T47D (cell line): ENCODE data around the gene RGS1.

Source experiments
- DNase-seq, 2 experiments: peaks; one replicate each; pipeline versions ENCODE4 v3.0.0 to v3.0.0-alpha.2; 2011 to 2012; ENCODE audit warnings: low read depth in 1 of 2, low spot score in 1 of 2
- JUND ChIP-seq: IDR thresholded peaks from 2 replicates; pipeline ENCODE4 v1.6.1; 2012; ENCODE audit warnings: low read depth
- in situ Hi-C: cut with HindIII; loops from 2 replicates; pipeline ENCODE4 v1.10.0; 2016; ENCODE audit warnings: low sequenced_read_pairs, low pct_unique_long_range_greater_than_20kb

The RGS1 gene

DNA sequence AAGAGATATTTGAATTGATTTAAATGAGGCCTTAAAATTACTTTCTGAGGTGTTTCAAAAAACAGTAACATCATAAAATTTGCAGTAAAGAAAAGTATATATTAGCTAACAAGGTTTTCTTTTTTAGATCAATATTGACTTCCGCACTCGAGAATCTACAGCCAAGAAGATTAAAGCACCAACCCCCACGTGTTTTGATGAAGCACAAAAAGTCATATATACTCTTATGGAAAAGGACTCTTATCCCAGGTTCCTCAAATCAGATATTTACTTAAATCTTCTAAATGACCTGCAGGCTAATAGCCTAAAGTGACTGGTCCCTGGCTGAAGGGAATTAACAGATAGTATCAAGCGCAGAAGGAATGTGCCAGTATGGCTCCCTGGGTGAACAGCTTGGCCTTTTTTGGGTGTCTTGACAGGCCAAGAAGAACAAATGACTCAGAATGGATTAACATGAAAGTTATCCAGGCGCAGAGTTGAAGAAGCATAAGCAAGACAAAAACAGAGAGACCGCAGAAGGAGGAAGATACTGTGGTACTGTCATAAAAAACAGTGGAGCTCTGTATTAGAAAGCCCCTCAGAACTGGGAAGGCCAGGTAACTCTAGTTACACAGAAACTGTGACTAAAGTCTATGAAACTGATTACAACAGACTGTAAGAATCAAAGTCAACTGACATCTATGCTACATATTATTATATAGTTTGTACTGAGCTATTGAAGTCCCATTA, 3.6 kb downstream of the RGS1 start:
- TF ChIP-seq JUND: no peak
- DNase-seq: peak in 1 of 2 experiments; percentile 18
- in situ Hi-C loops: no loop called here

DNA sequence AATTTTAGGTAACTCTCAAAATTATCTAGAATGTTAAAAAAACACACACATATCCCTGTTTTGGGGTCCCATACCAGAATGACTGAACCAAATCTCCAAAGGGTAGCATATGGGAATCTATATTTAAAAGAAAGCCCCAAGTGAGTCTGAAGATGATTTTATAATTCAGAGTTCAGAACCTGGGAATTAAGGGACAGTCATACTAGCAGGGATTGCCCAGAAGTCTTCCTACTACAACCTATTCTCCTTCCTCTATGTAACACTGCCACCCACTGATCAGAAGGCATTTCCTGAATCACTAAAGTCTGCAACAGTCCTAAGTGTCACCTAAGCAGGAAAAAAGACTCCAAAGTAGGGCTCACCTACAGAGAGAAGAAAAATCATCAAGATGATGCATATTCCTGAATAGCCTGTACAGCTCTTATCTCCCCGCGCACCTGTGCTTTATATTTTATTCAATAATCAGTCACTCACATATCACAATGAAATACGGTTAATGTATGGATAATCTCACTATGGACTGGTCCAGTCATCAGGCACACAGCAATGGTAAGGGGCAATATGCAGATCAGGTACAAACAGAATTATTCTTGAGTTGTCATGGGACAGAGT, 4.9 kb downstream of the RGS1 start:
- peak; percentile 16 to 76 for DNase-seq
- in situ Hi-C loops: no loop called here
- TF ChIP-seq JUND: no peak

DNA sequence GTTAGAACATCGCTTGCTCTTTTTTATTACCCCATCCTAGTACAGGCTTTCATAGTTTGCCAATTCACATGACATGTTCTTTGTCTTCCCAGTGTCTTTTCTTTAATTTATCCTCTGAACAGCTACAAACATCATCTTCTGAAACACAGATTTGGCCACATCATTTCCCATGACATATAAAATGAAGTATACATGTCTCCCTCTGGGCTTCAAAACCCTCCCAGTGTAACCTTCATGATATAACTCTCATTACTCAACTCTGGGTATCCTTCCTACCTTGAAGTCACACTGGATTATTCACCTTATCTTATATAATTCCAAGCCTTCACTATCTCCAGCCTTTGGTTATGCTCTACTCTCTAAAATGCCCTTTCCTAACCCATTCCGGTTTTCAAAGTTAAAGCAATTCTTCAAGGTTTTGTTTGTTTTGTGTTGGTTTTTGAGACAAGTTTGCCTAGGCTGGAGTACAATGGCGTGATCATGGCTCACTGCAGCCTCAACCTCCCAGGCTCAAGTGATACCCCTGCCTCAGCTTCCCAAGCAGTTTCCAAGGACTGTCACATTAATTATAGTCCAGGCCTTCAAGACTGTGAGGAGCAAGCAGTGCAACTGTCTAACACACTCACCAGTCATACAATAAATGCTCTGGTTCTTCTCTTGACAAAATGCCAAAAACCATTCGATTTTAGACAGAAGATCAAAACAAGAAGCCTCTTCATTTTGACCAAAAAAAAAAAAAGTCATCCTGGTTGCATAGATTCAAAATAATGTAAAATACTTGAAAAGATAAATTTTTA, 5.8 kb downstream of the RGS1 start:
- no peak for TF ChIP-seq JUND
- in situ Hi-C loops: no loop called here
- DNase-seq: no peak

DNA sequence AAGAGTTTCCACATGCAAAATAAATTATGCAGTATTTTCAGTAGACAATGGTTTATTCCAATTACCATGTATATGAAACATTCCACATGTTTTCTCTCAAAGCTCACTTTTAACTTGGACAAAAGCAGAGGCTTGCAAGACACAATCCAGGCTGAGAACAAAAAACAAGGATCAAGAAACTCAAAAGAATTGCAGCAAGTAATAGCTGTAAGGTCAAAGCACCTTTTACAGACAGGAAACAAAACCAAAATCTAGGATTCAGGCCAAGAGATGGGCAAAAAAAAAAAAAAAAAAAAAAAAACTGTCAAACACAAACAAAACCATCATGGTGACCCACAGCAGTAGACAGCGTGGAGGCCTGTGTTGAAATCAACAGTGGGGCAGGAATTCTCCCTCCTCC, 9.3 kb downstream of the RGS1 start:
- DNase-seq: no peak
- TF ChIP-seq JUND: no peak
- in situ Hi-C loops: no loop called here

DNA sequence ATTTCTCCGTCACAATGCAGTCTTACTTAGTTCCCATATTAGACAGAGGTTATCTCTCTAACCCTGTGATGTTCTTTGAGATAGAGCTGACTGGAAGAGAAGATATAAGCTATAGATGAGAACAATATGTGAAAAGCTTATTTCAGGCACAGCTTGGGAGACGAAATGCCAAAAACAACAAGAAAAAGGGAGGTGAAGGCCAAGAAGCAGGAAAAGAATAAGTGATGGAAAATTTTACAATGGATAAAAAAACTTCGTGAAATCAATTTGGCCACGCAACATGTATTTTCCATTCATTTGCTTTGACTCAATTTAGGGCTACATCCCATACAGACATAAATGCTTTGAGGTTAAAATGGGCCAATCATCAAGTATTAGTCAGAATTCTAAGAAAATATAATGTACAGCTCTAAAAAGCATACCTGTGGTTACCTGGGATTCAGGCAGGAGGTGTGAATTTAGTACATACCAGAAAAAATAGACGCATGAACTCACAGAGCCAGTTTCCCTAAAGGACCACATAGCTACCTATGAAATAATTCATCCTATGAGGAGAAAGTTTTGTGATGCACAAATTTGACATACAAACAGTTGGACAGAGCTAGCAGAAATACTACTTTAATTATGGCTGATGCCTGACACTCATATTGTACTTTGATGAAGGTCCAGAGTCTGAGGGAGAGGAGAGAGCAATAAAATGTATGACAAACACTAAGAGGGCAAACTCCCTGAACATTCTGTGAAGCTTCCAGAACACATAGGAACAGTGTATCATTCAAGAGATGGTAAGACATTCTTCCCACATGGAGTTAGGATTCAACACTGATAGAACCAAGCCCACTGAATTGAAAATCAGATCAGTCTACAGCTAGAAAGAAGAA, 12.1 kb downstream of the RGS1 start:
- DNase-seq: no peak
- in situ Hi-C loops: no loop called here
- no peak for TF ChIP-seq JUND

DNA sequence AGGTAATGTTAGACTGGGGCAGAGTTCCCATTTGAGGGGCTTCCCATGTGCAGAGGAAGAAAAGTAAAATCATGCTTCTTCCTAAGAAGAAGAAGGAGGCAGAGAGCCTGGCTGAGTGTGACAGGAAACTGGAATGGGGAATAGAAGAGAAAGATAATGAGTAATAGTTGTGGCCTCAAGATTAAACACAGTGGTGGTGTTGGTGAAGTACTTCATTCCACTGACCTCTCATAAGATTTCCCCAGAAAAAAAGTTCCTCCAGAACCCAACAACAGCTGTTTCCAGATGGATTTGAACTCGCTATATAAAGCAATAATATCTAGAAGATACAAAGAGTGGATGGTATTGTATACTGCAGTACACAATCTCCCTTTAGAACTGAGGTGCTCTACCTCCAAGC, 13.0 kb downstream of the RGS1 start:
- in situ Hi-C loops: no loop called here
- DNase-seq: no peak
- no peak for TF ChIP-seq JUND

DNA sequence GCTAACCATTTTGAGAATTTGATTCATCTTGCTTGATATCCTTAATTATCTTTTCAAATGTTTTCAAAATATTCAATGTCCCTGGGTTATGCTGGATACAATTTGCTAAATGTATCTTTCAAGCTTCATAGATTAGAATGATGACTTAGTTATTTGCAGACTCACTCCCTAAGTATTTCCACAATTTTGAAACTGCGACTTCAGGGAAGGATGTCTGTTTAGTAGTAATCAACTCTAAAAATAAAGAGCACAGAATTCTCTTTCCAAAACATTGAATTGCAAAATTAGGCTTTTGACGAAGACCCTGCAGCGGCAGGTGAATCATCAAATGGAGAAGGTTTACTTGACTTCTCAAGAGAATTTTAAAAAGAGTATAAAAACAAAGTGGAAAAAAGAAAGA, 14.2 kb downstream of the RGS1 start:
- DNase-seq: no peak
- in situ Hi-C loops: no loop called here
- no peak for TF ChIP-seq JUND

DNA sequence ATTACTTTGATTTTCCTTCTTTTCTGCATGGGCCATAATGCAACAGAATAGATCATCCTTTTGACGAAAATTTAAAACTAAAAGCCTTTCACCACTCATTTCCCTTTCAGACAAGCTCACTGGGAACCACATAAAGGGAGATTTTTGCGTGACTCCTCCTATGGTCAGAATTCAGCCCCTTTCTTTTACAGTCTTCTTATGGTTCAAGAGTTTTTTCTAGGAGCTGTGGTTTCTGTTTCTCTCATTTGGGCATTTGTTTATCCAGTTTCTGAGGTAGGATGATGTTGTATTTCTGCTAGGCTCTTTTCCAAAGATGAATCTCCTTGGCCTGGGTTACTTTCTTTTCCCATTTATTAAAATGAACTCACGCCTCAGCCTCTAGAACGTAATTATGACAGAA, 16.9 kb downstream of the RGS1 start:
- TF ChIP-seq JUND: no peak
- DNase-seq: no peak
- in situ Hi-C loops: no loop called here

DNA sequence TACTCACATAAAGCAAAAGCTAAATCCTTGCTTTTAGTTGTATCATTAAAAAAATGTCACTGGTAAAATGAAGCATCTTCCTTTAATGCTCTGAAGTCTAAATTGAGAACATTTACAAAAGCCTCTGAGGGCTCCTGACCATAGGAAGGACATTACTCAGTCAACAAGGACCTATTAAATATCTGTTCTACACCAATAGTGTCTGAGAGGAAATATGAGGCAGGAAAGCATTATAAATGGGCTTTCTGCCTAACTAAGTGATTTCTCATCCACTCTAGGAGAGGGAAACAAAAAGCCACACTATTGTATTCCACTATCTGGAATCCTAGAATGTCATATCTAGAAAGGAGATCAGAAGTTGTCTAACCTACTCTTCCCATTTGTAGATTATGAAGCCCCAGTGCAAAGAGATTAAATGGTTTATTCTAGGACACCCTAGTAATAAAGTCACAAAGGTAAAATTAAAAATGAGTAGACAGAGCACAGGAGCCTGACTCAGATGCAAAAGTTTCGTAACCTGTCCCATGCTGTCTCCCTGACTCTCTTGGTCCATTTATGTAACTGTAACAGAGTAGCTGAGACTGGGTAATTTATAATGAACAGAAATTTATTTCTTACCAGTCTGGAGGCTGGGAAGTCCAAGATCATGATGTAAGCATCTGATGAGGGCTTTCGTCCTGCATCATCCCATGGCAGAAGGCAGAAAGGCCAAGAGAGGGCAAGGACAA, 17.6 kb downstream of the RGS1 start:
- no peak for TF ChIP-seq JUND
- DNase-seq: no peak
- in situ Hi-C loops: no loop called here

DNA sequence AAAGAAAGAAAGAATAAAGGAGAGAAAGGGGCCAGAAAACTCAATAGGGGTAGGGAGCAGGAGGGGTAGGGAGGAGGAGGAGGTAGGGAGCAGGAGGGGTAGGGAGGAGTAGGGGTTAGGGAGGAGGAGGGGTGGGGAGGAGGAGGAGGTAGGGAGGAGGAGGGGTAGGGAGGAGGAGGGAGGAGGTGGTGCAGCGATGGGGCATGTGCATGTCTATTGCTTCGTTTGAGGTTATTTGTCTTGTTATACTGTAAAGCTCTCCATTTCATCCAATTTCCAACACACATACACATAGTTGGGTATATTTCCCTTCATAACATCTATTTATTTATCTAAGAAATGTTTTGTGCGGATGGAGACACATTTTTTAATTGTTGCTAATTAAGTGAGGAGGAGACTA, 19.7 kb downstream of the RGS1 start:
- DNase-seq: no peak
- TF ChIP-seq JUND: no peak
- in situ Hi-C loops: no loop called here

DNA sequence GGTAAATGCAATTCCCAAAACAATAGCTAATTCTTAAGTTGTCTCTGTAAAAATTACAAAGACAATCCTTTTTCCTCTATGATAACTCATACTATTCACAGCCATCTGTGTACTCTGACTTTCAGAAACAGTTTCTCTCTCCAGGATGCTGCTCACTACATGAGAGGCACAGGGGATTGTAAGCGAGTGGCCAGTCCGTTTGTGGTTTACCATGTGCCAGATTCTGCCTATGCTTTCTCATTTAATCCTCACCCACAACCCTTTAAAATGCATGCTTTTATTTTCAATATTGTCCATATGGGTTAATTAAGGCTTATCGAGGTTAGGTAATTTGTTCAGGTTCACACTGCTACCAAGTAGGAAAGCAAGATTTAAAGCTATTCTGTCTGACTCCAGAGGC, 23.0 kb downstream of the RGS1 start:
- no peak for DNase-seq
- no peak for TF ChIP-seq JUND
- in situ Hi-C loops: no loop called here

DNA sequence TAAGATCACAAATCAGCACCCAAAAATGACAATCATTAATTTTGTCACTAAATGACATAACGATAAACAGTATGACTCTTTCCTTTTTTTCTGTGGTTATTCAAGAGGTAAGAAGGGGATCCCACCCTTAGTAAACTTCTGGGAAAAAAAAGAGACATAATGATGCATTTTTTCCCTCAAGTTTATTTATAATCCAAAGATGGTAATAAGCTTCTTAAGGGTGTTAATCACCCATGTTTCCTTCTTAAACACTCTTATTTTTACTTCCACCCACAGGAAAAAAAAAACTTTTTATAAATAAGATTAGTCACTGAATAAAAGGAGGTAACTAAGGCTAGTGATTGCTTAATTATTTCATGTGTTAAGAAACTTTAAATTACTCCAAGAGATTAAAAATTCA, 24.7 kb downstream of the RGS1 start:
- DNase-seq: no peak
- no peak for TF ChIP-seq JUND
- in situ Hi-C loops: no loop called here
